GM12878 (cell line): ENCODE results near the gene ACTL6B. TPM values are rescaled to one million over a fixed set of nuclear protein-coding genes. Genes with fewer than 3 reads are reported as not detected.

Experiments used
- ASH2L ChIP-seq: fragments of 300-600, 200-600 bp; sonication (generic); IDR thresholded peaks from 2 replicates; pipeline ENCODE4 v1.6.1; 2017; ENCODE audit warnings: low read depth, mild to moderate bottlenecking, borderline replicate concordance
- BCL3 ChIP-seq: IDR thresholded peaks from 2 replicates; pipeline ENCODE4 v1.6.1; 2011; ENCODE audit warnings: borderline replicate concordance, low read depth, mild to moderate bottlenecking, moderate library complexity, low read length; ENCODE audit not compliant: insufficient read depth, poor library complexity, severe bottlenecking
- BRCA1 ChIP-seq: IDR thresholded peaks from 2 replicates; pipeline ENCODE4 v1.6.1; 2011; ENCODE audit warnings: low read depth, low read length, improper control_type of control experiment
- CEBPB ChIP-seq, 2 experiments: fragments of 150-350 bp in 1 of 2; IDR thresholded peaks; 2 replicates each; pipeline ENCODE4 v1.6.1; 2012 to 2014; ENCODE audit warnings: low read depth in 2 of 2, low read length in 2 of 2, borderline replicate concordance in 1 of 2, inconsistent platforms in 1 of 2
- CHD2 ChIP-seq: IDR thresholded peaks from 2 replicates; pipeline ENCODE4 v1.6.1; 2011; ENCODE audit warnings: low read depth, low read length, improper control_type of control experiment, borderline replicate concordance
- CUX1 ChIP-seq: IDR thresholded peaks from 2 replicates; pipeline ENCODE4 v1.6.1; 2012; ENCODE audit warnings: improper control_type of control experiment, low read depth, low read length; ENCODE audit not compliant: insufficient replicate concordance
- ETV6 ChIP-seq, 2 experiments: fragments of 450-650 bp in 1 of 2; IDR thresholded peaks in 1 of 2; conservative IDR thresholded peaks in 1 of 2; 2 replicates each; pipeline ENCODE4 v1.6.1; 2014; ENCODE audit warnings: antibody characterized with exemption in 1 of 2, borderline replicate concordance in 1 of 2, low read depth in 1 of 2, mild to moderate bottlenecking in 1 of 2, moderate library complexity in 1 of 2
- KAT2A ChIP-seq: conservative IDR thresholded peaks from 2 replicates; pipeline ENCODE4 v1.6.1; 2011; ENCODE audit warnings: low read depth, low read length; ENCODE audit not compliant: control insufficient read depth
- MEF2B ChIP-seq: fragments of 450-650 bp; IDR thresholded peaks from 2 replicates; pipeline ENCODE4 v1.6.1; 2018; ENCODE audit warnings: mild to moderate bottlenecking, moderate library complexity; ENCODE audit not compliant: partially characterized antibody, poor library complexity, severe bottlenecking
- NFYA ChIP-seq: IDR thresholded peaks from 2 replicates; pipeline ENCODE4 v1.6.1; 2011; ENCODE audit warnings: low read depth, mild to moderate bottlenecking, low read length, improper control_type of control experiment, borderline replicate concordance
- PAX8 ChIP-seq: fragments of 450-650 bp; IDR thresholded peaks from 2 replicates; pipeline ENCODE4 v1.6.1; 2017; ENCODE audit warnings: mild to moderate bottlenecking, moderate library complexity
- RAD21 ChIP-seq: IDR thresholded peaks from 2 replicates; pipeline ENCODE4 v1.6.1; 2011; ENCODE audit warnings: mild to moderate bottlenecking, low read depth, low read length, moderate library complexity; ENCODE audit not compliant: insufficient read depth
- RAD51 ChIP-seq: fragments of 450-650 bp; IDR thresholded peaks from 2 replicates; pipeline ENCODE4 v1.6.1; 2016; ENCODE audit warnings: moderate library complexity, mild to moderate bottlenecking, inconsistent platforms
- RUNX3 ChIP-seq: IDR thresholded peaks from 2 replicates; pipeline ENCODE4 v1.6.1; 2012; ENCODE audit warnings: low read length, inconsistent platforms
- SIX5 ChIP-seq: IDR thresholded peaks from 2 replicates; pipeline ENCODE4 v1.6.1; 2011; ENCODE audit warnings: mild to moderate bottlenecking, low read depth, low read length, moderate library complexity; ENCODE audit not compliant: severe bottlenecking
- SMAD5 ChIP-seq: IDR thresholded peaks from 2 replicates; pipeline ENCODE4 v1.6.1; 2016; ENCODE audit warnings: antibody characterized with exemption, low read depth
- TARDBP ChIP-seq: IDR thresholded peaks from 2 replicates; pipeline ENCODE4 v1.6.1; 2016; ENCODE audit warnings: borderline replicate concordance
- YBX1 ChIP-seq: fragments of 450-650 bp; IDR thresholded peaks from 2 replicates; pipeline ENCODE4 v1.6.1; 2016; ENCODE audit warnings: antibody characterized with exemption
- ZNF687 ChIP-seq: fragments of 450-650 bp; IDR thresholded peaks from 2 replicates; pipeline ENCODE4 v1.6.1; 2017; ENCODE audit warnings: mild to moderate bottlenecking, moderate library complexity
- polyA plus RNA-seq, 11 experiments: library from polyadenylated mRNA; depleted of rRNA in 4 of 11; unstranded in 6 of 11; stranded (reverse) in 5 of 11; fragments of >200 nt; fragmentation: Nextera tagmentation in 4 of 11; fragmentation: Illumina TruSeq in 1 of 11; extraction: Ambion mirVana in 4 of 11; extraction: Trizol in 1 of 11; gene quantifications; 1 replicate in 1 of 11; 2 replicates in 10 of 11; pipeline versions ENCODE4 v1.2.1 to v1.2.3, GENCODE V29; 2011 to 2016; ENCODE audit warnings: inconsistent platforms in 2 of 11, missing spikeins in 2 of 11, low read depth in 1 of 11
- total RNA-seq, 4 experiments: library from RNA; depleted of rRNA in 3 of 4; stranded (reverse); fragments of >200 nt in 3 of 4; fragmentation: Illumina TruSeq in 1 of 4; extraction: Trizol in 1 of 4; gene quantifications; 2 replicates each; pipeline versions ENCODE4 v1.2.1 to v1.2.3, GENCODE V29; 2013 to 2021

The ACTL6B gene
- total and polyA plus RNA-seq, 10 of the 15 experiments (the other 5 are each of a cell fraction or from before 2014, with no cell fraction given): not detected

GRCh38 chr7:100675581-100676350 lies 19.5 kb upstream of the ACTL6B start (continued):
- no peak for TF ChIP-seq RAD51
- no peak for TF ChIP-seq SMAD5
- 0 out of 2 replicates have a peak, but pooled peaks have one; percentile 19 for TF ChIP-seq CHD2
- TF ChIP-seq TARDBP: no peak
- no peak for TF ChIP-seq KAT2A
- peak; percentile 31 for TF ChIP-seq BCL3
- TF ChIP-seq NFYA: no peak
- TF ChIP-seq BRCA1: no peak
- TF ChIP-seq SIX5: no peak
- TF ChIP-seq PAX8: no peak
- TF ChIP-seq CUX1: no peak
- no peak for TF ChIP-seq RAD21
- TF ChIP-seq CEBPB (IDR thresholded peaks at IDR 0.05; ENCODE audit: borderline replicate concordance in 1 of 2, low read depth in 2 of 2, low read length in 2 of 2): no peak
- TF ChIP-seq YBX1: no peak
- TF ChIP-seq MEF2B: no peak
- TF ChIP-seq ASH2L: no peak
- peak; percentile 73 to 97; a peak in 2 of 4 replicates for TF ChIP-seq ETV6 (conservative IDR thresholded peaks at IDR 0.05 in 1 of 2, IDR thresholded peaks at IDR 0.05 in 1 of 2; ENCODE audit: borderline replicate concordance in 1 of 2, low read depth in 1 of 2)
- no peak for TF ChIP-seq ZNF687
- TF ChIP-seq RUNX3: 0 out of 2 replicates have a peak, but pooled peaks have one; percentile 32
